Measurements from ENCODE around the gene LRRC10B.

Gene LRRC10B

GRCh38 chr11:61491736-61492395, 16.7 kb upstream of the LRRC10B start:
- Histone ChIP-seq H3K27ac (ENCODE audit: insufficient read depth in 1 of 2, low read depth in 1 of 2, low read length in 2 of 2, poor library complexity in 1 of 2, severe bottlenecking in 2 of 2) (no peak overlapping the region), H3K27me3 (replicated peaks in 2 of 5; ENCODE audit: control insufficient read depth in 4 of 5, insufficient read depth in 5 of 5, low read length in 4 of 5) (peaks cover 0 to 4% (median 0%) of the 10 kb centered on the region in 5 experiments), H3K4me3 (ENCODE audit: control insufficient read depth in 1 of 7, extremely low read depth in 1 of 7, insufficient read depth in 4 of 7, low read depth in 2 of 7, low read length in 6 of 7) (no peak overlapping the region), H3K36me3 (ENCODE audit: control insufficient read depth in 4 of 4, insufficient read depth in 4 of 4, low read length in 3 of 4) (peaks cover 0 to 7% (median 0%) of the 10 kb centered on the region in 4 experiments), H3K9me3 (ENCODE audit: control extremely low read depth in 1 of 5, control insufficient read depth in 4 of 5, insufficient read depth in 2 of 5, low read depth in 1 of 5, low read length in 4 of 5) (no peaks in the 10 kb centered on the region), H3K4me1 (ENCODE audit: control extremely low read depth in 1 of 4, control insufficient read depth in 4 of 4, insufficient read depth in 4 of 4, low read length in 3 of 4) (no peaks in the 10 kb centered on the region)
- no peak for DNase-seq
- WGBS (ENCODE audit: insufficient coverage): 99% methylated on average over 6 of the region's 12 CpGs
- ChIA-PET POLR2A (no interaction called here), CTCF (interaction anchor here (1.0 kb wide), 1 partner anchor 13 kb away, joined by 6 read pairs; no protein-coding TSS in a partner anchor)

DNA sequence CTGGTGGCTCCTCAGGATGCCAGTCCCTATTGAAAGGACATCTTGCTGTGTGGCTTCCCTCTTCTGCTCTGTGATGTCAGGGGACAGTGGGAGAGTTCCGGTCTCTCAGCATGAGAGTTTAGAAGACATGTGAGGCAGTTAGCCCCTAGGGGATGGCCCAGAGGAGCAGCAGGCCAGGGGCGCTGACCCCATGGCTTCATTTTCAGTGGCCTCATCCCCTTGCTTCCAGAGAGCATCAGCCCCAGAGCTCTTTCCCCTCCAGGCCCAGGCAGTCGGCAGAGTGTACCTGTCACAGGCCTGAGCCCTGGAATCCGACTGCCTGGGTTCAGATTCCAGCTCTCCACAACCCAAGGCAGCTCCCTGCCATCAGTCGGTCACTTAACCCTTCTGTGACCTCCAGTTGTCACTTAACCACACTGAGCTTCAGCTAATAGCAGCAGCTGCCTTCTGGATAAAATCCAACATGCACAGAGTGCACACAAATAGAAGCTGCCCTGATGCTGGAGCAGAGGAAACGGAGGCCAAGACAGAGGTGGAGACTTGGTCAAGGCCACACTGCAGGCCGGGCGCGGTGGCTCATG, 14.1 kb upstream of the LRRC10B start:
- H3K4me1 ChIP-seq (ENCODE audit: control extremely low read depth in 1 of 4, control insufficient read depth in 4 of 4, insufficient read depth in 4 of 4, low read length in 3 of 4): no peaks in the 10 kb centered on the region
- no peak overlapping the region for H3K4me3 ChIP-seq (ENCODE audit: control insufficient read depth in 1 of 7, extremely low read depth in 1 of 7, insufficient read depth in 4 of 7, low read depth in 2 of 7, low read length in 6 of 7)
- H3K9me3 ChIP-seq (ENCODE audit: control extremely low read depth in 1 of 5, control insufficient read depth in 4 of 5, insufficient read depth in 2 of 5, low read depth in 1 of 5, low read length in 4 of 5): no peaks in the 10 kb centered on the region
- no peak for DNase-seq
- CTCF ChIA-PET: interaction anchor here (1.1 to 2.1 kb wide), 3 partner anchors 12 to 22 kb away, joined by 3 to 8 read pairs (median 5); no protein-coding TSS in a partner anchor
- WGBS (ENCODE audit: insufficient coverage): 94% methylated on average over 7 of the region's 9 CpGs
- H3K27me3 ChIP-seq (replicated peaks in 2 of 5; ENCODE audit: control insufficient read depth in 4 of 5, insufficient read depth in 5 of 5, low read length in 4 of 5): peaks cover 0 to 2% (median 0%) of the 10 kb centered on the region in 5 experiments
- H3K27ac ChIP-seq (ENCODE audit: insufficient read depth in 1 of 2, low read depth in 1 of 2, low read length in 2 of 2, poor library complexity in 1 of 2, severe bottlenecking in 2 of 2): no peak overlapping the region
- no peaks in the 10 kb centered on the region for H3K36me3 ChIP-seq (ENCODE audit: control insufficient read depth in 4 of 4, insufficient read depth in 4 of 4, low read length in 3 of 4)
- POLR2A ChIA-PET: no interaction called here

DNA sequence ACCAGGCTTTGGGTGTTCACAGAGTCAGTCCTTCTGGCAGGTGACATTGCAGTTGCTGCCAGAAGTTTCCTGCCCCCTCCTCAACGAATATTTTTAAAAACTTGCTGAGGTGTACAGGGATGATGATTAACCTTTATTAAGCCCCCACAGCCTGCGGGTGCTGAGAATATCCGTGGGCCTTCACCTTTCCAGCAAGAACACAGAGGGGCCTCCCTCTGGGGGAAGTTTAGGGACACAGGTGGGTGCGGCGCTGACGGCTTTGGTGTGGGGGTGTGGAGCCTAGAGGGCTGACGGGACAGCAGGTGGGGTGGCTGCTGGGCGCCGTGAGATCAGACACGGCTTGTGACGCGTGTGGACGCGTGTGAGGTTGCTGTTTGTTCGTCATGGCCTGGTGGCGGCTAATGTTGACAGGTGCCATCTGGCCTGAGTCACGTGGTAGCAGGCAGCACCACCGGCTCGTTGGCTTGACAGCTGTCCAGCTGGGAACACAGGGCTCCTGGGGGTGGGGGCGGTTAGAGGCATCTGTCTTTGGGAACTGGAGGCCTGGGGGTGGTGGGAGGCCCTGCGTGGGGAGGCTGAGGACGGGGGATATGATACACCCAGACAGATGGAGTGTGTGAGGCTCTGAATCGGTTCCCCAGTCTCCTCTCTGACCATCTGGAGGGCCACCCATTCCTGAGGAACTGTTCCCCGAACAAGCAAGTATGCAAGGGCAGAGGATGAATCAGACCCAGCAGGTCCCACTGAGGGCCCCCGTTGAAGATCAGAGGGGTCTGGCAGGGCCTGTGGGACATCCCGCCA, 12.5 kb upstream of the LRRC10B start:
- no peaks in the 10 kb centered on the region for H3K36me3 ChIP-seq (ENCODE audit: control insufficient read depth in 4 of 4, insufficient read depth in 4 of 4, low read length in 3 of 4)
- H3K4me1 ChIP-seq (ENCODE audit: control extremely low read depth in 1 of 4, control insufficient read depth in 4 of 4, insufficient read depth in 4 of 4, low read length in 3 of 4): no peaks in the 10 kb centered on the region
- H3K4me3 ChIP-seq (ENCODE audit: control insufficient read depth in 1 of 7, extremely low read depth in 1 of 7, insufficient read depth in 4 of 7, low read depth in 2 of 7, low read length in 6 of 7): no peak overlapping the region
- H3K27me3 ChIP-seq (replicated peaks in 2 of 5; ENCODE audit: control insufficient read depth in 4 of 5, insufficient read depth in 5 of 5, low read length in 4 of 5): peaks cover 0 to 11% (median 0%) of the 10 kb centered on the region in 5 experiments
- ChIA-PET POLR2A (no interaction called here), CTCF (interaction anchor here (1.1 to 2.1 kb wide), 3 partner anchors 12 to 21 kb away, joined by 3 to 8 read pairs (median 3); no protein-coding TSS in a partner anchor)
- H3K27ac ChIP-seq (ENCODE audit: insufficient read depth in 1 of 2, low read depth in 1 of 2, low read length in 2 of 2, poor library complexity in 1 of 2, severe bottlenecking in 2 of 2): no peak overlapping the region
- no peaks in the 10 kb centered on the region for H3K9me3 ChIP-seq (ENCODE audit: control extremely low read depth in 1 of 5, control insufficient read depth in 4 of 5, insufficient read depth in 2 of 5, low read depth in 1 of 5, low read length in 4 of 5)
- whole genome bisulfite sequencing (ENCODE audit: insufficient coverage): 87% methylated on average over 23 of the region's 26 CpGs
- no peak for DNase-seq

- POLR2A ChIA-PET: no interaction called here
Measured at GRCh38 chr11:61496602-61497400, 11.7 kb upstream of the LRRC10B start.

DNA sequence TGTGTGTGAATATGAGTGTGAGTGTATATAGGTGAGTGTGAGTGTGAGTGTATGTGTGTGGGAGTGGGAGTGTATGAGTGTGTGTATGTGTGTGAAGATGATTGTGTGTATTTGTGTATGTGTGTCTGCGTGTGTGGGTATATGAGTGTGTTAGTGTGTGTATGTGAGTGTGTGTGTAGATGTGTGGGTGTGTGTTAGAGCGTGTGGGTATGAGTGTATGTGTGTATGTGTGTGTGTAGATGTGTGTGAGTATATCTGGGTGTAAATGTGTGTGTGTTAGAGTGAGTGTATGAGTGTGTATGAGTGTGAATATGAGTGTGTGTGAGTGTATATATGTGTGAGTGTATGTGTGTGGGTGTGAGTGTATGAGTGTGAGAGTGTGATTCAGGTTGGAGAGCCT, 11.1 kb upstream of the LRRC10B start:
- Histone ChIP-seq H3K9me3 (ENCODE audit: control extremely low read depth in 1 of 5, control insufficient read depth in 4 of 5, insufficient read depth in 2 of 5, low read depth in 1 of 5, low read length in 4 of 5) (no peaks in the 10 kb centered on the region), H3K4me1 (ENCODE audit: control extremely low read depth in 1 of 4, control insufficient read depth in 4 of 4, insufficient read depth in 4 of 4, low read length in 3 of 4) (no peaks in the 10 kb centered on the region), H3K27me3 (replicated peaks in 2 of 5; ENCODE audit: control insufficient read depth in 4 of 5, insufficient read depth in 5 of 5, low read length in 4 of 5) (peaks cover 0 to 13% (median 0%) of the 10 kb centered on the region in 5 experiments), H3K36me3 (ENCODE audit: control insufficient read depth in 4 of 4, insufficient read depth in 4 of 4, low read length in 3 of 4) (no peaks in the 10 kb centered on the region), H3K27ac (ENCODE audit: insufficient read depth in 1 of 2, low read depth in 1 of 2, low read length in 2 of 2, poor library complexity in 1 of 2, severe bottlenecking in 2 of 2) (no peak overlapping the region), H3K4me3 (ENCODE audit: control insufficient read depth in 1 of 7, extremely low read depth in 1 of 7, insufficient read depth in 4 of 7, low read depth in 2 of 7, low read length in 6 of 7) (no peak overlapping the region)
- ChIA-PET POLR2A (no interaction called here), CTCF (no interaction called here)
- no peak for DNase-seq
- 0% methylated on average over 1 of the region's 2 CpGs for WGBS (ENCODE audit: insufficient coverage)

More at GRCh38 chr11:61496602-61497400, 11.7 kb upstream of the LRRC10B start:
- H3K36me3 ChIP-seq (ENCODE audit: control insufficient read depth in 4 of 4, insufficient read depth in 4 of 4, low read length in 3 of 4): no peaks in the 10 kb centered on the region
- CTCF ChIA-PET: interaction anchor here (1.4 kb wide), 1 partner anchor 11 kb away, joined by 3 read pairs; no protein-coding TSS in a partner anchor
- 91% methylated on average over 15 of the region's 15 CpGs for whole genome bisulfite sequencing (ENCODE audit: insufficient coverage)
- no peak overlapping the region for H3K27ac ChIP-seq (ENCODE audit: insufficient read depth in 1 of 2, low read depth in 1 of 2, low read length in 2 of 2, poor library complexity in 1 of 2, severe bottlenecking in 2 of 2)
- no peak for DNase-seq
- peaks cover 0 to 11% (median 0%) of the 10 kb centered on the region in 5 experiments for H3K27me3 ChIP-seq (replicated peaks in 2 of 5; ENCODE audit: control insufficient read depth in 4 of 5, insufficient read depth in 5 of 5, low read length in 4 of 5)
- no peak overlapping the region for H3K4me3 ChIP-seq (ENCODE audit: control insufficient read depth in 1 of 7, extremely low read depth in 1 of 7, insufficient read depth in 4 of 7, low read depth in 2 of 7, low read length in 6 of 7)
- H3K4me1 ChIP-seq (ENCODE audit: control extremely low read depth in 1 of 4, control insufficient read depth in 4 of 4, insufficient read depth in 4 of 4, low read length in 3 of 4): no peaks in the 10 kb centered on the region
- H3K9me3 ChIP-seq (ENCODE audit: control extremely low read depth in 1 of 5, control insufficient read depth in 4 of 5, insufficient read depth in 2 of 5, low read depth in 1 of 5, low read length in 4 of 5): no peaks in the 10 kb centered on the region

GRCh38 chr11:61497876-61498275, 10.7 kb upstream of the LRRC10B start:
- no peak overlapping the region for H3K27ac ChIP-seq (ENCODE audit: insufficient read depth in 1 of 2, low read depth in 1 of 2, low read length in 2 of 2, poor library complexity in 1 of 2, severe bottlenecking in 2 of 2)
- no peaks in the 10 kb centered on the region for H3K36me3 ChIP-seq (ENCODE audit: control insufficient read depth in 4 of 4, insufficient read depth in 4 of 4, low read length in 3 of 4)
- no peak overlapping the region for H3K4me3 ChIP-seq (ENCODE audit: control insufficient read depth in 1 of 7, extremely low read depth in 1 of 7, insufficient read depth in 4 of 7, low read depth in 2 of 7, low read length in 6 of 7)
- CTCF ChIA-PET: no interaction called here
- peaks cover 0 to 13% (median 0%) of the 10 kb centered on the region in 5 experiments for H3K27me3 ChIP-seq (replicated peaks in 2 of 5; ENCODE audit: control insufficient read depth in 4 of 5, insufficient read depth in 5 of 5, low read length in 4 of 5)
- POLR2A ChIA-PET: no interaction called here
- DNase-seq: no peak
- no peaks in the 10 kb centered on the region for H3K9me3 ChIP-seq (ENCODE audit: control extremely low read depth in 1 of 5, control insufficient read depth in 4 of 5, insufficient read depth in 2 of 5, low read depth in 1 of 5, low read length in 4 of 5)
- WGBS (ENCODE audit: insufficient coverage): 86% methylated on average over 9 of the region's 9 CpGs
- H3K4me1 ChIP-seq (ENCODE audit: control extremely low read depth in 1 of 4, control insufficient read depth in 4 of 4, insufficient read depth in 4 of 4, low read length in 3 of 4): no peaks in the 10 kb centered on the region
